Fibroblast of skin of abdomen (primary cell): ENCODE measurements around the gene ITGBL1.

Experiments used
- DNase-seq: peaks from one replicate; pipeline ENCODE4 v3.0.0-alpha.2; 2013

The ITGBL1 gene

GRCh38 chr13:101707659-101708058 lies 255.2 kb downstream of the ITGBL1 start:
- DNase-seq = no peak

GRCh38 chr13:101708115-101708514 lies 255.6 kb downstream of the ITGBL1 start:
- no peak for DNase-seq

- no peak for DNase-seq
Observed at GRCh38 chr13:101709952-101710351, 257.5 kb downstream of the ITGBL1 start.

GRCh38 chr13:101711307-101712025 lies 259.0 kb downstream of the ITGBL1 start:
- DNase-seq = no peak

GRCh38 chr13:101712026-101712348 lies 259.5 kb downstream of the ITGBL1 start:
- no peak for DNase-seq

- no peak for DNase-seq
Observed at GRCh38 chr13:101714195-101714594, 261.7 kb downstream of the ITGBL1 start.

GRCh38 chr13:101717353-101717752 lies 264.9 kb downstream of the ITGBL1 start:
- no peak for DNase-seq

- no peak for DNase-seq
Observed at GRCh38 chr13:101718496-101718895, 266.0 kb downstream of the ITGBL1 start.

- DNase-seq = no peak
Observed at GRCh38 chr13:101726681-101727080, 274.2 kb downstream of the ITGBL1 start.

- DNase-seq = no peak
Observed at GRCh38 chr13:101727118-101727517, 274.6 kb downstream of the ITGBL1 start.

- DNase-seq = no peak
Observed at GRCh38 chr13:101728021-101728420, 275.5 kb downstream of the ITGBL1 start.

- no peak for DNase-seq
Observed at GRCh38 chr13:101728615-101729014, 276.1 kb downstream of the ITGBL1 start.

GRCh38 chr13:101730420-101731000 lies 278.0 kb downstream of the ITGBL1 start:
- DNase-seq = no peak

GRCh38 chr13:101736566-101736965 lies 284.1 kb downstream of the ITGBL1 start:
- no peak for DNase-seq

GRCh38 chr13:101738336-101738735 lies 285.9 kb downstream of the ITGBL1 start:
- DNase-seq = no peak

- DNase-seq = no peak
Observed at GRCh38 chr13:101739382-101740178, 287.1 kb downstream of the ITGBL1 start.

- no peak for DNase-seq
Observed at GRCh38 chr13:101746513-101746912, 294.0 kb downstream of the ITGBL1 start.

GRCh38 chr13:101747039-101747438 lies 294.6 kb downstream of the ITGBL1 start:
- no peak for DNase-seq

- no peak for DNase-seq
Observed at GRCh38 chr13:101749584-101749983, 297.1 kb downstream of the ITGBL1 start.

GRCh38 chr13:101751488-101751887 lies 299.0 kb downstream of the ITGBL1 start:
- peak; percentile 73 for DNase-seq

- no peak for DNase-seq
Observed at GRCh38 chr13:101752432-101752831, 300.0 kb downstream of the ITGBL1 start.

GRCh38 chr13:101755228-101755887 lies 302.9 kb downstream of the ITGBL1 start:
- no peak for DNase-seq

- DNase-seq = peak; percentile 49
Observed at GRCh38 chr13:101757446-101758039, 305.1 kb downstream of the ITGBL1 start.
